ENCODE results near the gene EPS15. TPM values are rescaled to one million over a fixed set of nuclear protein-coding genes. Genes with fewer than 3 reads are reported as not detected.

Gene EPS15
- total and polyA plus RNA-seq, 5 experiments from 2014 or later: 29.5 to 53.8 (median 41.1) TPM

GRCh38 chr1:51518586-51519047 lies 449 bp downstream of the EPS15 start:
- H3K36me3 Mint-ChIP-seq: no peaks in the 10 kb centered on the region
- no peaks in the 10 kb centered on the region for H3K27me3 Mint-ChIP-seq
- H3K4me1 Mint-ChIP-seq: peaks cover 24 to 64% (median 56%) of the 10 kb centered on the region in 4 donors
- H3K4me3 Mint-ChIP-seq: peak overlapping the region; percentile 86 to 100 (median 93)
- no peaks in the 10 kb centered on the region for H3K9me3 Mint-ChIP-seq
- DNase-seq (peak in 6 of 10 donors; percentile 6 to 65 (median 38)), ATAC-seq (peak; percentile 41 to 68)
- POLR2A ChIA-PET: interaction anchor here (0.6 to 2.4 kb wide), 6 partner anchors 9 to 364 kb away, joined by 3 to 11 read pairs (median 4); no protein-coding TSS in a partner anchor
- peak overlapping the region; percentile 86 to 99 (median 93) for H3K27ac Mint-ChIP-seq

DNA sequence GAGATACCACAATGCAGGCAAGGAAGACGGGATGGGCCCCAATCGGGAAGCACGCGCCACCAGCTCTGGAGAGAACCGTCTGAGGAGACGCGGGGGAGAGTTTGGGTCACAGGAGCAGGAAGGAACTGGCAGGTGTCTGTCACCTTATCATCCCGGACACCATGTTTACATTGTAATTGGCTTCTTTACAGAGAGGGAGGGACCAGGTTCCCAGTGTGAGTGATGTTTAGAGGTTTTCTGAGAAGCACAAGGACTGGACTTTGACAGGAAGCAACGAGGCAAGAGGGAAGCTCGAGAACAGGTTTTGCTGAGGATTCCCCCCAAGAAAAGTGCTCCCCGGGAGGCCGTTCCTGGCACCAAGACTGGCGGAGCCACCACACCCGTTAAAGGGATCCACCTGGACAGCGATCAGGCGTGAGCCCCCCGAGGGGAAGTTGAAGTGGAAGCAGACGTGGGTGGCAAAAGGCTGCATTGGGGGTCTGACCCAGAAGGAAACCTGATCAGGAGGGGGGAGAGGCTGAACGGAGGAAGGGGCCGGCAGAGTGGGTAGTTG lies 957 bp downstream of the EPS15 start:
- Mint-ChIP-seq H3K4me1 (peaks cover 25 to 67% (median 57%) of the 10 kb centered on the region in 4 donors), H3K27me3 (no peaks in the 10 kb centered on the region), H3K36me3 (no peaks in the 10 kb centered on the region), H3K27ac (peak overlapping the region; percentile 86 to 99 (median 93)), H3K4me3 (peak overlapping the region; percentile 86 to 100 (median 93)), H3K9me3 (no peaks in the 10 kb centered on the region)
- peak; percentile 3 to 62 (median 21) for DNase-seq
- POLR2A ChIA-PET: interaction anchor here (0.9 to 2.4 kb wide), 3 partner anchors 8 to 99 kb away, joined by 3 to 11 read pairs (median 3); no protein-coding TSS in a partner anchor
- ATAC-seq: peak; percentile 23 to 50

DNA sequence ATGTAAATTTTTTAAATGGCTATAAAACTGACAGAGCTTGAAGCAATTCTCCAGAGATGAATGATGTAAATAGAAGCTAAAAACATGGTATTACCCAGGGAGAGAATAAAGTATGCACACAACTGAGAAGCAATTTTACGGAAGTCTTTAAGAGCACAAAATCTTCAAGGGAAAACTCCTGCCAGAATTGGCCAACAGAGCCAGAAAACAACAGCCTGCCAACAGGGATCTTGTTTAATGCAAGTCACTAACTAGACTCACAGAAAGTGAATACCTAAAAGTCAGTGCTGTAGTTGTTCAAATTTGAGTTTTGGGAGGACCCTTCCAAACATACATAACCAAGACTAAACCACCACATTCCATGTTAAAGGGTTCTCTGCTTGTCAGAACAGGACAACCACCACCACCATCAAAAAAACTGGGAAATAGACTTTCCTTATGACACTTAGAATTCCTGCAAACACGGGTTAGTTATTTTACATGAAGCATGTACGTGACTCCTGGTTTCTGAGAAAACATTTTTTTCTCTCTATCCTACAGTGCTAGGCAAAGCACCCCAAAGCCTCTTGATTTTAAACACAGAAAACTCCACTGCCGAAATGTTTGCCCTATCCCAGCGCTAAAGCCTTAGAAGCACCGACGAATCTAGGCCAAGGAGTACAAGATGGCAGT lies 1.6 kb downstream of the EPS15 start:
- no peak for ATAC-seq
- POLR2A ChIA-PET: no interaction called here
- peak overlapping the region; percentile 86 to 100 (median 93) for H3K4me3 Mint-ChIP-seq

DNA sequence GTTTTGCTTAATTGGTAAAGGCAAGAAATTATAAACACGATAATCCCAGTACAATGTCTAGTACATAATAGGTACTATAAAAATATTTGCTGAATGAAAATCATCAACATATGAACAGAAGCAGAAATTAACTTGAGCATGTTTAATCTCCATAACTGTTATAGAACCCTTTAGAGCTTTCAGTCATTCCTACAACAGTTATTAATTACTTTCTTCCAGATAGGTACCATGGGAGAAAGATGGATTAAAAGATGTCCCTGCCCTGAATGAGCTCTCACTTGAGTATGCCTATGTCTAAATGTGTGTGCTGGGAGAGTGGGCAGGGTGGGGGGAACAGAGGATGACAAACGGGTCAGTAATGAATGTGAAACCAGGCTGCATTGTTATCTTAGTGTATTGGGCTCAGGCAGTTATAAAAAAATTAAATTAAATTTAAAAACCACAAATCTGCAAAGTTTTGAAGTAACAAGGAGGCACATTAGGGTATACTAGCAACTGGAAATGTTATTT lies 2.4 kb downstream of the EPS15 start:
- POLR2A ChIA-PET: no interaction called here
- Mint-ChIP-seq H3K36me3 (no peaks in the 10 kb centered on the region), H3K9me3 (no peaks in the 10 kb centered on the region), H3K4me1 (peaks cover 30 to 81% (median 71%) of the 10 kb centered on the region in 4 donors), H3K27me3 (no peaks in the 10 kb centered on the region), H3K27ac (peak overlapping the region in 8 of 10 donors; percentile 30 to 99 (median 76)), H3K4me3 (peak overlapping the region in 9 of 10 donors; percentile 15 to 89 (median 58))
- no peak for ATAC-seq
- DNase-seq: no peak

More for the DNA sequence above, 1.6 kb downstream of the EPS15 start:
- Mint-ChIP-seq H3K27me3 (no peaks in the 10 kb centered on the region), H3K27ac (peak overlapping the region; percentile 86 to 99 (median 93)), H3K4me1 (peaks cover 27 to 73% (median 63%) of the 10 kb centered on the region in 4 donors), H3K36me3 (no peaks in the 10 kb centered on the region), H3K9me3 (no peaks in the 10 kb centered on the region)
- DNase-seq: no peak

GRCh38 chr1:51515982-51516648 lies 3.0 kb downstream of the EPS15 start:
- DNase-seq: no peak
- H3K36me3 Mint-ChIP-seq: no peaks in the 10 kb centered on the region
- no peak for ATAC-seq
- peak overlapping the region in 7 of 10 donors; percentile 14 to 89 (median 58) for H3K4me3 Mint-ChIP-seq
- no peaks in the 10 kb centered on the region for H3K9me3 Mint-ChIP-seq
- H3K27me3 Mint-ChIP-seq: no peaks in the 10 kb centered on the region
- H3K27ac Mint-ChIP-seq: peak overlapping the region in 7 of 10 donors; percentile 8 to 99 (median 51)
- peaks cover 32 to 82% (median 71%) of the 10 kb centered on the region in 4 donors for H3K4me1 Mint-ChIP-seq
- POLR2A ChIA-PET: interaction anchor here (0.6 to 1.1 kb wide), 2 partner anchors 10 to 101 kb away, joined by 4 to 5 read pairs; no protein-coding TSS in a partner anchor

DNA sequence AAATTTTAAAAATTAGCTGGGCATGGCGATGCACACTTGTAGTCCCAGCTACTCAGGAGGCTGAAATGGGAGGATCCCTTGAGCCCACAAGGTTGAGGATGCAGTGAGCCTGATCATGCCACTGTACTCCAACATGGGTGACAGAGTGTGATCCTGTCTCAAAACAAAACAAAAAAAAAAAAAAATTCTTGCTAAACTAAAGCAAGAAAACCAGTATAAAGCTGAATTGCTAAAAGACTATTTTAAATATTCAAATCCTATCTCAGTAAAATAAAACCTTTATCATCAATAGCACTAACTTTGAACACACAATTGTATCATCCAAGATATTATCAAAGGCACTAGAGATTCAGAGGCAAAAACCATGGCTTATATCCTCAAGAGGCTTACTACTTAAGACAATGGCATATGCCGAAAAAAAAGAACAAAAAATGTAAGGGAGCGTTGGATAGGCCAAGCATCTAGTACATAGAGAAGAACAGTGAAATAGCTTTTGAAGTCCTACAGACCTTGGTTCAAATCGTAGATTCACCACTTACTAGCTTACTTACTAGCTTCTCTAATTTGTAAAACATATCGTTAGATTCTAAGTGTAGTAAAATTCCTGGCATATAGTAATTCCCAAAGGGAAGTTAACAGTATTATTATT lies 3.6 kb downstream of the EPS15 start:
- ATAC-seq (no peak), DNase-seq (no peak)
- H3K27me3 Mint-ChIP-seq: no peaks in the 10 kb centered on the region
- no peaks in the 10 kb centered on the region for H3K9me3 Mint-ChIP-seq
- POLR2A ChIA-PET: interaction anchor here (0.6 to 1.1 kb wide), 2 partner anchors 10 to 102 kb away, joined by 4 to 5 read pairs; no protein-coding TSS in a partner anchor
- peaks cover 28 to 76% (median 68%) of the 10 kb centered on the region in 4 donors for H3K4me1 Mint-ChIP-seq
- peak overlapping the region in 6 of 10 donors; percentile 6 to 82 (median 32) for H3K4me3 Mint-ChIP-seq
- peak overlapping the region in 9 of 10 donors; percentile 8 to 99 (median 32) for H3K27ac Mint-ChIP-seq
- peaks cover 0 to under 1% (median 0%) of the 10 kb centered on the region in 3 donors for H3K36me3 Mint-ChIP-seq

DNA sequence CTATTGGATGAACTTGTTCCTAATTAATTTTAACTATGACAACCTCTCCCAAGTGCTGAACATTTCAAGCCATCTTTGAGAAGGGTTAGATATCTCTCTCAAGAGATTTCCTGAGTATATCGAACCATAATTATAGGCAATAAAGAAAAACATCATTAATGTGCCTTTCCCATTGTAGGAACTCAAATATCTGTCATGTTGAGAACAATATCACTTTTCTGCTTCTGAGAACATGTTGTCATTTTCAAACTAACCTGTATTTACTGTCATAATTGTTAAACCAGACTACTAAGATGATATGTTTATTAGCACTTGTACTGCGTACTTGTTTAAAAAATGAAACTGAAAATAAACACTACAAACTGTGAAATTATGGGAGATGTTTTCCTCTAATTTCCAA lies 4.3 kb downstream of the EPS15 start:
- peaks cover 24 to 76% (median 68%) of the 10 kb centered on the region in 4 donors for H3K4me1 Mint-ChIP-seq
- POLR2A ChIA-PET: no interaction called here
- H3K36me3 Mint-ChIP-seq: peaks cover 0 to 4% (median 0%) of the 10 kb centered on the region in 3 donors
- H3K27ac Mint-ChIP-seq: peak overlapping the region in 5 of 10 donors; percentile 7 to 99 (median 37)
- H3K27me3 Mint-ChIP-seq: no peaks in the 10 kb centered on the region
- DNase-seq (no peak), ATAC-seq (no peak)
- H3K9me3 Mint-ChIP-seq: no peaks in the 10 kb centered on the region
- peak overlapping the region in 5 of 10 donors; percentile 15 to 82 (median 47) for H3K4me3 Mint-ChIP-seq

DNA sequence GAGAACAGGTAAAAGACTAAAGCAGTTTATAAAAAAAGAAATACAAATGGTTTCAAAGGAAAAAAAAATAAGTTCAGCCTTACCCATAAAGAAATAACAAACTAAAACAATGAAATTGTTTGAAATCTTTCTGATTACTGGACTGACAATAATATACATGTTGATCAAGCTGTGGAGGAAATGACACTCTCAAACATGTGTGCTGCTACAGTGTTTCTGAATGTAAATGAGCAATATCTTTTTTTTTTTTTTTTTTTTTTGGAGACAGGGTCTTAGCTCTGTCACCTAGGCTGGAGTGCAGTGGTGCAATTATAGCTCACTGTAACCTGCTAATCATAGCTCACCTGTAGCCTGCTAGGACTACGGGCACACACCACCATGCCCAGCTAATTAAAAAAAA lies 6.5 kb downstream of the EPS15 start:
- H3K27me3 Mint-ChIP-seq: no peaks in the 10 kb centered on the region
- ATAC-seq (no peak), DNase-seq (no peak)
- peak overlapping the region in 2 of 10 donors; percentile 32 to 64 for H3K27ac Mint-ChIP-seq
- H3K36me3 Mint-ChIP-seq: peaks cover 0 to 10% (median 2%) of the 10 kb centered on the region in 3 donors
- H3K4me3 Mint-ChIP-seq: no peak overlapping the region
- H3K4me1 Mint-ChIP-seq: peaks cover 19 to 86% (median 72%) of the 10 kb centered on the region in 4 donors
- H3K9me3 Mint-ChIP-seq: no peaks in the 10 kb centered on the region
- POLR2A ChIA-PET: no interaction called here

- peaks cover 21 to 86% (median 72%) of the 10 kb centered on the region in 4 donors for H3K4me1 Mint-ChIP-seq
- no peaks in the 10 kb centered on the region for H3K9me3 Mint-ChIP-seq
- peak overlapping the region in 1 of 10 donors; percentile 32 for H3K27ac Mint-ChIP-seq
- no peak overlapping the region for H3K4me3 Mint-ChIP-seq
- POLR2A ChIA-PET: no interaction called here
- no peaks in the 10 kb centered on the region for H3K27me3 Mint-ChIP-seq
- ATAC-seq (no peak), DNase-seq (no peak)
- peaks cover 0 to 14% (median 4%) of the 10 kb centered on the region in 3 donors for H3K36me3 Mint-ChIP-seq
Measured at GRCh38 chr1:51512120-51512519, 6.9 kb downstream of the EPS15 start.

DNA sequence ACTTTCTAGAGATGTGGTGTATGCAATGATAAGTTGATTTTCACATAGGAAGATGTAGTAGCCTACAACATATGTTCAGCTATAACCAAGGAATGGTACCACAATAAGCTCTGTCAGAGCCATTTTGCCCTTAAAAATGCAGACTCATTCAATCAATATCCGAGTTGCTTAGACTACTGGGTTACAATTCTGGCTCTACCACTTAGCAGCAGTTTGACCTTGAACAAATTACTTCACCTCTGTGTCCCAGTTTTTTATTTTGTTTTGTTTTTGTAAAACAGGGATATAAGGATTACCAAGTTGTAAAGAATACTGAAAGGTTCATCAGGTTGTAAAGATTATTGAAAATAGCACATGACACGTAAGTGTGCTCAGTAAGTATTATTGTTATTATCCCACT lies 9.3 kb downstream of the EPS15 start:
- no peak for ATAC-seq
- Mint-ChIP-seq H3K4me1 (peaks cover 20 to 79% (median 65%) of the 10 kb centered on the region in 4 donors), H3K4me3 (peak overlapping the region in 1 of 10 donors; percentile 53), H3K27me3 (no peaks in the 10 kb centered on the region), H3K36me3 (peaks cover 4 to 25% (median 6%) of the 10 kb centered on the region in 3 donors), H3K27ac (peak overlapping the region in 2 of 10 donors; percentile 6 to 29), H3K9me3 (no peaks in the 10 kb centered on the region)
- POLR2A ChIA-PET: interaction anchor here (2.2 kb wide), 1 partner anchor 9 kb away, joined by 11 read pairs; the partner anchor contains the start of gene EPS15
- DNase-seq: no peak

GRCh38 chr1:51506537-51506936 lies 12.5 kb downstream of the EPS15 start:
- H3K9me3 Mint-ChIP-seq: no peaks in the 10 kb centered on the region
- peak in 1 of 10 donors; percentile 17 for DNase-seq
- H3K27ac Mint-ChIP-seq: peak overlapping the region in 3 of 10 donors; percentile 40 to 77 (median 63)
- H3K36me3 Mint-ChIP-seq: peaks cover 4 to 48% (median 21%) of the 10 kb centered on the region in 3 donors
- no peak for ATAC-seq
- no peaks in the 10 kb centered on the region for H3K27me3 Mint-ChIP-seq
- POLR2A ChIA-PET: interaction anchor here (0.6 to 1.6 kb wide), 3 partner anchors 13 to 325 kb away, joined by 3 to 9 read pairs (median 3); partner anchors contain the start of gene EPS15
- peak overlapping the region in 3 of 10 donors; percentile 1 to 22 (median 17) for H3K4me3 Mint-ChIP-seq
- peaks cover 14 to 74% (median 48%) of the 10 kb centered on the region in 4 donors for H3K4me1 Mint-ChIP-seq
